Nephron progenitor cell (in vitro differentiated cells): Measurements from ENCODE around the gene CHD5.

Experiments
- DNase-seq: peaks from one replicate; pipeline ENCODE4 v3.0.0; 2021
- H3K27ac Mint-ChIP-seq: 2 replicates; pipeline ENCODE4 v1.8.0; 2021; ENCODE audit warnings: mild to moderate bottlenecking, moderate library complexity, mixed read lengths
- H3K27me3 Mint-ChIP-seq: 2 replicates; pipeline ENCODE4 v1.8.0; 2021; ENCODE audit warnings: mild to moderate bottlenecking, low read depth, mixed read lengths; ENCODE audit not compliant: poor library complexity
- H3K36me3 Mint-ChIP-seq: 2 replicates; pipeline ENCODE4 v1.8.0; 2021; ENCODE audit warnings: low read depth, mixed read lengths
- H3K4me1 Mint-ChIP-seq: 2 replicates; pipeline ENCODE4 v1.8.0; 2021; ENCODE audit warnings: mixed read lengths
- H3K4me3 Mint-ChIP-seq: 2 replicates; pipeline ENCODE4 v1.8.0; 2021; ENCODE audit warnings: mild to moderate bottlenecking, moderate library complexity, mixed read lengths
- H3K9me3 Mint-ChIP-seq: 2 replicates; pipeline ENCODE4 v1.8.0; 2021; ENCODE audit warnings: mild to moderate bottlenecking, moderate library complexity, mixed read lengths
- CTCF ChIP-seq: fragments of 200-600 bp; sonication (generic); IDR thresholded peaks from 2 replicates; pipeline ENCODE4 v1.5.0; 2021; ENCODE audit warnings: antibody characterized with exemption

CHD5 gene

GRCh38 chr1:6108476-6108875 lies 71.6 kb downstream of the CHD5 start:
- no peak overlapping the region for H3K27ac Mint-ChIP-seq

GRCh38 chr1:6107409-6108356 lies 72.4 kb downstream of the CHD5 start:
- H3K9me3 Mint-ChIP-seq: no peaks in the 10 kb centered on the region
- no peak for DNase-seq

More at GRCh38 chr1:6108476-6108875, 71.6 kb downstream of the CHD5 start:
- no peaks in the 10 kb centered on the region for H3K4me1 Mint-ChIP-seq
- H3K9me3 Mint-ChIP-seq: peaks cover 4% of the 10 kb centered on the region
- no peak for TF ChIP-seq CTCF
- no peaks in the 10 kb centered on the region for H3K36me3 Mint-ChIP-seq
- DNase-seq: no peak
- H3K4me3 Mint-ChIP-seq: no peak overlapping the region
- peaks cover 46% of the 10 kb centered on the region for H3K27me3 Mint-ChIP-seq

GRCh38 chr1:6106977-6107376 lies 73.1 kb downstream of the CHD5 start:
- Mint-ChIP-seq H3K9me3 (no peaks in the 10 kb centered on the region), H3K36me3 (no peaks in the 10 kb centered on the region), H3K4me3 (no peak overlapping the region), H3K4me1 (no peaks in the 10 kb centered on the region), H3K27me3 (peaks cover 37% of the 10 kb centered on the region), H3K27ac (no peak overlapping the region)
- DNase-seq: no peak
- TF ChIP-seq CTCF: no peak

More at GRCh38 chr1:6107409-6108356, 72.4 kb downstream of the CHD5 start:
- Mint-ChIP-seq H3K4me1 (no peaks in the 10 kb centered on the region), H3K27me3 (peaks cover 42% of the 10 kb centered on the region), H3K4me3 (no peak overlapping the region), H3K36me3 (no peaks in the 10 kb centered on the region), H3K27ac (no peak overlapping the region)
- TF ChIP-seq CTCF: no peak

- no peak for TF ChIP-seq CTCF
- Mint-ChIP-seq H3K36me3 (no peaks in the 10 kb centered on the region), H3K27ac (no peak overlapping the region), H3K4me1 (peaks cover 2% of the 10 kb centered on the region), H3K9me3 (no peaks in the 10 kb centered on the region), H3K27me3 (peaks cover 30% of the 10 kb centered on the region), H3K4me3 (no peak overlapping the region)
- DNase-seq: no peak
Observed at GRCh38 chr1:6106321-6106731, 73.8 kb downstream of the CHD5 start.

- H3K27ac Mint-ChIP-seq: no peak overlapping the region
Observed at GRCh38 chr1:6105763-6106162, 74.4 kb downstream of the CHD5 start.

More at GRCh38 chr1:6105763-6106162, 74.4 kb downstream of the CHD5 start:
- TF ChIP-seq CTCF: no peak
- H3K27me3 Mint-ChIP-seq: peaks cover 29% of the 10 kb centered on the region
- H3K4me1 Mint-ChIP-seq: peaks cover 8% of the 10 kb centered on the region
- no peaks in the 10 kb centered on the region for H3K9me3 Mint-ChIP-seq
- no peak for DNase-seq
- H3K4me3 Mint-ChIP-seq: no peak overlapping the region
- H3K36me3 Mint-ChIP-seq: no peaks in the 10 kb centered on the region
